HepG2 (cell line): ENCODE measurements around the gene NFE2L2.

ENCODE experiments used
- CTCF ChIP-seq: sonication (generic); formaldehyde crosslinking; IDR thresholded peaks from 2 replicates; pipeline ENCODE4 v1.5.0; 2020; ENCODE audit warnings: mild to moderate bottlenecking, missing genetic modification reagents, moderate library complexity
- FOSL1 ChIP-seq: sonication (generic); formaldehyde crosslinking; IDR thresholded peaks from 2 replicates; pipeline ENCODE4 v1.9.0; 2021; ENCODE audit warnings: missing genetic modification reagents, borderline replicate concordance
- HMG20B ChIP-seq: conservative IDR thresholded peaks from 2 replicates; pipeline ENCODE4 v1.6.1; 2016; ENCODE audit warnings: missing genetic modification reagents, missing compliant biosample characterization
- NFIC ChIP-seq: IDR thresholded peaks from 2 replicates; pipeline ENCODE4 v1.6.1; 2012; ENCODE audit warnings: mild to moderate bottlenecking, low read length, inconsistent platforms
- REST ChIP-seq, 2 experiments: IDR thresholded peaks; 2 replicates each; pipeline ENCODE4 v1.6.1; 2011 to 2012; ENCODE audit warnings: low read length in 2 of 2, borderline replicate concordance in 1 of 2, low read depth in 1 of 2, mild to moderate bottlenecking in 1 of 2, moderate library complexity in 1 of 2
- SP4 ChIP-seq: sonication (generic); formaldehyde crosslinking; IDR thresholded peaks from 2 replicates; pipeline ENCODE4 v1.8.1; 2023; ENCODE audit warnings: mild to moderate bottlenecking, missing genetic modification reagents
- TAF1 ChIP-seq: sonication (generic); formaldehyde crosslinking; IDR thresholded peaks from 2 replicates; pipeline ENCODE4 v1.4.0; 2020; ENCODE audit warnings: missing genetic modification reagents
- TCF7 ChIP-seq: sonication (generic); IDR thresholded peaks from 2 replicates; pipeline ENCODE4 v1.6.1; 2016; ENCODE audit warnings: antibody characterized with exemption, low read depth
- TEAD2 ChIP-seq: sonication (generic); formaldehyde crosslinking; IDR thresholded peaks from 2 replicates; pipeline ENCODE4 v1.9.0; 2021; ENCODE audit warnings: missing genetic modification reagents
- ZBTB1 ChIP-seq: sonication (generic); formaldehyde crosslinking; IDR thresholded peaks from 2 replicates; pipeline ENCODE4 v1.4.0; 2020; ENCODE audit warnings: missing genetic modification reagents, borderline replicate concordance
- ZNF644 ChIP-seq: IDR thresholded peaks from 2 replicates; pipeline ENCODE4 v1.6.1; 2016; ENCODE audit warnings: low read depth

GRCh38 chr2:177253704-177254103, 10.8 kb downstream of the NFE2L2 start:
- TF ChIP-seq HMG20B (CRISPR knock-in tag) (no peak), ZNF644 (no peak), FOSL1 (CRISPR knock-in tag) (no peak), ZBTB1 (no peak), TCF7 (no peak), SP4 (no peak), TEAD2 (CRISPR knock-in tag) (no peak), TAF1 (CRISPR knock-in tag) (no peak), REST (IDR thresholded peaks at IDR 0.05; ENCODE audit: borderline replicate concordance in 1 of 2, low read depth in 1 of 2, low read length in 2 of 2) (no peak), NFIC (no peak), CTCF (CRISPR knock-in tag) (no peak)
